CD4-positive, alpha-beta T cell treated with Interleukin-17A for 4 hours (primary cell): ENCODE data around the gene SARS1.
"Not testable (repeated sequence)": the region's sequence is repeated elsewhere in the genome, so short reads cannot be mapped to it uniquely, and the experiment has no call there.

ENCODE experiments used
- DNase-seq: peaks from one replicate; pipeline ENCODE4 v3.0.0-alpha.2; 2020; ENCODE audit warnings: mixed read lengths

The SARS1 gene

GRCh38 chr1:109193653-109194590 is 19.8 kb upstream of the SARS1 start:
- DNase-seq = peak; percentile 57

- DNase-seq = no peak
These were observed 16.3 kb upstream of the SARS1 start for GRCh38 chr1:109197158-109198042.

DNA sequence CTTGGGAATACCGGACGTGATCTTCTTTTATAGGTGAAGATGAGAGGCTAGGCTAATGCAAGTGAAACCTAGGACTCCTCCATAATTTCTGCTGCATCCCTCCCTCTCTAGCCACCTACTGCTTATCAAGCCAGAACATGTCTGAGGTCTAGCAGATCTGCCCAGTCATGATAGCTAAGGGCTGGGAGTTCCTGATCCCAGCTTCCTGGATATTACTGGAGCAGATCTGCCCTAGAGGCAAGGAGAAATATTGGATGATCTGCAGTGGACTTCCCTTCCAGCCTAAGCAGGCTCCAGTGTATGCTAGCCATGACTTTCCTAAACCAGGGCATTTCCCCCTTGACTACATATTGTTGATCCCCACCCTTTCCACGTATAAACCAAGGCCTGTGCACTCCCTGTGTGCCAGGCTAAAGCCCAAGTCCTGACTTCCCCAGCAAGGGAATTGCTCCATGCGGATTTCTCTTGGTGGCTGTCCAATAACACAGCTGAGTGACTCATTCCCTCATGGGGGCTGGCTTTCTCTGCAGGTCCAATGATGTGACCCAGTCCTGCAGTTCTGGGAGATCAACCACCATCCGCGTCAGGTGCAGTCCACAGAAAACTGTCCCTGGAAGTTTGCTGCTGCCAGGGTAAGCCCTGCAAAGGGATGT is 15.5 kb upstream of the SARS1 start:
- DNase-seq = no peak

GRCh38 chr1:109198745-109199144 is 15.0 kb upstream of the SARS1 start:
- DNase-seq = no peak

GRCh38 chr1:109199710-109200109 is 14.0 kb upstream of the SARS1 start:
- DNase-seq = peak; percentile 33

- DNase-seq = peak; percentile 34
These were observed 12.5 kb upstream of the SARS1 start for GRCh38 chr1:109201123-109201703.

GRCh38 chr1:109204484-109204883 is 9.2 kb upstream of the SARS1 start:
- no peak for DNase-seq

- DNase-seq = no peak
These were observed 7.4 kb upstream of the SARS1 start for GRCh38 chr1:109206339-109206738.

DNA sequence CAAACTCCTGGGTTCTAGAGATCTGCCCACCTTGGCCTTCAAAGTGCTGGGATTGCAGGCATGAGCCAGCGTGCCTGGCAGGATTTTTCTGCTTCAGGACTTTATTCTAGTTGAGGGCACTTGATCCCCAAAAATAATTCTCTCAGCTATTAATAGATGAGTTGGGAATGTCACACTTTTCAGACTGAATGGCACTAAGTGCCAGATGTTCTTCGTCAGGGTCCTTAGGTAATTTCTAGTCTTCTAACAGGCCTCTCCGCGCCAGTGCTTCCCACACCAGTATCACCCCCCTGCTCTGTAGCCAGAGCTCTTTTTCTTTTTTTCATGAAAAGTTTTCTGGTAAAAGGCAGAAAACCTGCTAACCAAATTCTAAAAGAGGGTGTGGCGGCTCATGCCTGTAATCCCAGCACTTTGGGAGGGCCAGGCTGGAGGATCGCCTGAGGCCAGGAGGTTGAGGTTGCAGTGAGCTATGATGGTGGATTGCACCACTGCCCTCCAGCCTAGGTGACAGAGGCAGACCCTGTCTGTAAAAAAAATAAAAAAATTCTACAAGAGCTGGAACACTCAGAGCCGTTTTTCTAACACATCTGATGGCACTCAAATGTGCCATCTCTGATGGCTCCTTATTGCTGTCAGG is 6.1 kb upstream of the SARS1 start:
- DNase-seq = no peak

GRCh38 chr1:109208394-109208793 is 5.3 kb upstream of the SARS1 start:
- DNase-seq = no peak

DNA sequence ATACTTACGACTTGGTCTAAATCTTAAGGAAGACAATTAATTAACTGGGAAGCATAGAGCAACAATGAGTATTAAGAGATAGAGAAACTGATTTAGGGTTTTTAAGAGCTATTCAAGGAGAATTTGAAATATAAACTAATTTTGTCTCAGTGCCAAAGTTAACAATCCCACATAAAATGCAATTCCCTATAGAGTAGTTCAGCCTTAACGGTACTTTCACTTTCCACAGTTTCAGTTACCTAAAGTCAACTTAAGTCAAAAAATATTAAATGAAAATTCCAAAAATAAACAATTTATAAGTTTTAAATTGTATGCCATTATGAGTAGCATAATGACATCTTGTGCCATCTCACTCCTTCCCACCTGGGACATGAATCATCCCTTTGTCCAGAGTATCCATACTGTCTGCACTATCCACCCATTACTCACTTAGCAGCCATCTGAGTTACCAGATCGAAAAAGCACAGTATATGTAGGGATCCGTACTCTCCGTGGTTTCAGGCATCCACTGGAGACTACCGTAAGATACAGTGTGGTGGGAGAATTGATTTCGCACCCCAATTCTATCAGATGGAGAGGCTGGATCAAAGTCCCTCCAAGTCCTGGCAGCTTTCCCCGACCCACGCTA is 4.8 kb upstream of the SARS1 start:
- DNase-seq = no peak

DNA sequence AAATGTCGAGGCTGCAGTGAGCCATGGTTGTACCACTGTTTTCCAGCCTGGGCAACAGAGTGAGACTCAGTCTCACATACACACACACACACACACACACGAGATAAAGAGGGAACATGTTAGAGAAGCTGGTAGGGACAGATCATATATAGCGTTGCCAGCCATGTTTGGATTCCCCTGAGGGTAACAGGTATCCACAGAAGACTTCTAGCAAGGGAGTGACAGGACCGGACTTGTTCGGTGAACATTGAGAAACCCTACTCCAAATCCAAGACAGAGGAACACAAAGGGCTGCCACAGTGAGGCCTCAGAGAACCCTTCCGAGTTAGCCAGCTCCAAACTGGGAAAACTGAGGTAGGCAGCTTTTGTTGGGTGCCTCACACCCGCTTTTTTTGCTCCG is 3.7 kb upstream of the SARS1 start:
- DNase-seq = no peak

- DNase-seq = no peak
These were observed 334 bp upstream of the SARS1 start for GRCh38 chr1:109213345-109213823.

DNA sequence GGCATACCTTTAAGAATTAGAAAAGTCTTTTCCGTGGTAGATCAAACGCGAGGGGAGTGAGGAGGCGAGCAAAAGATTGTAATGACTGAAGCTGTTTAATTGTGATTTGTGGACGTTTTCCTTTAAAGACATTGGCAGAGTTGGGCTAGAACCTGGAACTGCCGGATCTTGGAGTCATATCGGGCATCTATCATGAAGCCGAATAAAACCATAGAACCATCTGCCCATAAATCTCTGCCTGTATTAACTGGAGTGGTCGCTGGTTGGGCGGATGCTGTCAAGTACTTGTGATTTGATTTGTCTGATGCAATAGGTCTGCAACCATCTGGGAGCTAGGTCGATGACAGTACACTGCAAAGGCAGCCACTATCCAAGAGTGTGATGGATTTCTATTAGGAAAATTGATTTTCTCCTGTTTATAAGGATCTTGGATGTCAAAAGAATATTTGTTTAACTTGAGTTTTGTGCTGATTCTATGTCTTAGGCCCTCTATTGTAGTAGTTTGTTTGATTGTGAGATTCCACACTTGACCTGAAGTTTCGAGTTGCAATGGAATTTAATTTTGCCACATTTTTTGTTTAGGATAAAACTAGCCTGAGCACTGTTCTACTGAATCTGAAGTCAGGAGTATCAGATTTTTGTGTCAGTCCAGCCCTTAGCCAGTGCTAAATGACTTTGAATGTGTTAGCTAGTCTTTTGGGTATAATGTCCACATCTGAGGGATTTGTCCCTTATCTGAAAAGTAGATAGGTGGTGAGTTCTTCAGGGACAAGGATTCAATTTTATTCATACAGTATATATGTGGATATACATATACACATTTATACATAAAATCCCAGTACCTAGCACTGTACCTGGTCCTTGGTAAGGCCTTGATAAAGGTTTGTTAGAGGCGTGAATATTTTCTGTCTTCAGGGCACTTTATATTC is 1.2 kb downstream of the SARS1 start:
- peak; percentile 41 for DNase-seq

DNA sequence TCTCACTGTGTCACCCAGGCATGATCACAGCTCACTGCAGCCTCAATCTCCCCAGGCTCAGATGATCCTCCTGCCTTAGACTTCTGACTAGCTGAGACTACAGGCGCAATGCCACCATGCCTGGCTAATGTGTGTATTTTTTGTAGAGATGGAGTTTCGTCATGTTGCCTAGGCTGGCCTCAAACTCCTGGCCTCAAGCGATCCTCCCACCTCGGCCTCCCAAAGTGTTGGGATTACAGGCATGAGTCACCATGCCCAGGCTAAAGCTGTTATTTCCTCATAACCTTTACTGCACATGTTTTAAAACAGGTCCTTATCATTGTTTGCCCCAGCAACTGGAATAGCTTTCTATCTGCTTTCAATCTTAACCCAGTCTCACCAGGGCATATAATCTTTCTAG is 2.9 kb downstream of the SARS1 start:
- no peak for DNase-seq

DNA sequence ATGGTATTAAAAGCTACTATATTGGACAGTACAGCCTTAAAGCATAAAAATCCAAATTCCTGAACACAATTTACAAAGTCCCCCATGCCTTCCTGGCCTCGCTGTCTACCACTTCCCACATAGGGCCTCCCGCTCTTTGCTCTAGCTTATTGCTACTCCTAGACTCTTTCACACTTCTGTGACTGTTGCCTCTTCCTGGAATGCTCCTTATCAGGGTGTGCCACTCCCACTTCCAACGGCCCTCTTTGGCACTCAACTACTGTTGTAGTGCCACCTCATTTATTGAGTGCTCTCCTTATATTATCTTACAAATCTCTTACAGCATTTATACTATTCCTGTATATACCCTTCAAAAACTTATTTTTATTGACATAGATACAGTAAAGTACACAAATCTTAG is 4.8 kb downstream of the SARS1 start:
- DNase-seq = no peak

DNA sequence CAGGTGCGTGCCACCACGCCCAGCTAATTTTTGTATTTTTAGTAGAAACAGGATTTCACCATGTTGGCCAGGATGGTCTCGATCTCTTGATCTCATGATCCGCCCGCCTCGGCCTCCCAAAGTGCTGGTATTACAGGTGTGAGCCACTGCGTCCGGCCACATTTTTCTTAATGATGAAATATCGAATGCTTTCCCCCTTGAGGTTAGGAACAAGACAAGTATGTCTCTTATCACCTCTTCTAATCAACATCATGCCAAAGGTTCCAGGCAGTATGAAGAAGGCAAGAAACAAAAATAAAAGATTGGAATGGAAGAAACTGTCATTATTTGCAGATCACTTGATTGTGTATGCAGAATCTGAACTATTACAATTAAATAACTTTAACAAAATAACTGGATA is 7.5 kb downstream of the SARS1 start:
- DNase-seq = not testable (repeated sequence)

DNA sequence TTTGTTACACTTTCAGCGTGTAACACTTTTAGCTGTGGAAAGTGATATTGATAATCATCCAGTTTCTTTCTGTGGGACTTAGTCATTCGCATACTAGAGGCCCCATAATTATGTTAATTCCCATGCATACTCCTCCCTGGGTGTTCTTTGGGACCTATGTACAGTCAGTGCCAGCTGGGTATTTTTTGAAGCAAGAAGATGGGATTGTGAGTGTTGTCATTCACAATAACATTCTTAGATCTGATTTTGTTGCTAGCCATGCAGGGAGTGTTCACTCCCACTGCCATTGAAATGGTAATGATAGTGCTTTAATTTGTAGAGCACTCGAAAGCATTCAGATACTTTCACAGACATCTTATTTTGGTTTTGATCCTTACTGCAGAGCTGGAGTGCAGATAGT is 11.6 kb downstream of the SARS1 start:
- DNase-seq = no peak

DNA sequence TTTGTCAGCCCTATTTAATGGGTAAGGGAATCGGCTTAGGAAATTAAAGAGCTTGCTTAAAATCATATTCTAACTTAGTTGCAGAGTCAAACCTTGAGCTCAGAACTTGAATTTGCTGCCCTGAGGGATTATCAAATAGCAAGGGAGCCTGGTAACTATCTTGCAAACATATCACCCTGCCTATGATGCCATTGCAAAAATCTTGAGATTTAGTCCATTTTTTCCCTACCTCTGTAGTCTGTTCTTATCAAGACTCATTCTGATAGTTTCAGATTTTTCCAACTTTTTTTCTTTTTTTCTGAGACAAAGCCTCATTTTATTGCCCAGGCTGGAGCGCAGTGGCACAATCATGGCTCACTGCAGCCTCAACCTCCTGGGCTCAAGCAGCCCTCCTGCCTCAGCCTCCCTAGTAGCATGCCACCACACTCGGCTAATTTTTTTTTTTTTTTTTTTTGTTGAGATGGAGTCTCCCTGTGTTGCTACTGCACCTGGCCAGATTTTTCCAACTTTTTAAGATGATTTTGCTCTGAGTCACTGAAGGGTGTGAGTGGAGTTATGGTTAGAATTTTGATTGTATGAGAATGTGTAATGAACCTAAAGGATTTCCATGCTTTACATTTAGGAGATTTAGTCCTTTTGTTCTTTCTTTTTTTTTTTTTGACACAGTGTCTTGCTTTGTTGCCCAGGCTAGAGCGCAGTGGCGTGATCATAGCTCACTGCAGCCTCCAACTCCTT is 12.2 kb downstream of the SARS1 start:
- DNase-seq = no peak

DNA sequence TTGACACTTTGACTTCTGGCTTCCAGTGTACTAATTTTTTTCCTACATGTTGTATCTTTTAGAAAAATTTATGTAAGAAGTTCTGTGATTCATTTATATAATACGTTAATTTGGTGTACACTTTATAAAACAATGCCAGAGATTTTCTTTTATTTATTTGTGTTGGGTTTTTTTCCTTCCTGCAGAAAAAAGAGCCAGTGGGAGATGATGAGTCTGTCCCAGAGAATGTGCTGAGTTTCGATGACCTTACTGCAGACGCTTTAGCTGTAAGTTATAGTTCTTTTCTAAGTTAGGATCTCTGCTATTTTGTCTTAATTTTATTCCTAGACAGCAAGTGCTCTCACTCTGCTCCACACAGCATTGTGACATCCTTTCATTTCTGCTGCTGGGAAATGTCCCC is 14.4 kb downstream of the SARS1 start:
- no peak for DNase-seq
